Stimulated activated CD8-positive, alpha-beta memory T cell treated with anti-CD3 and anti-CD28 coated beads, Interleukin-7, amount 100 ng/mL, for 1 hour (primary cell): ENCODE data around the gene CDKL1.
"Not testable (repeated sequence)": the region's sequence is repeated elsewhere in the genome, so short reads cannot be mapped to it uniquely, and the experiment has no call there.

Experiments
- DNase-seq, 2 donors: peaks; one replicate each; pipeline ENCODE4 v3.0.0-alpha.2; 2020; ENCODE audit warnings: low read depth in 2 of 2

The CDKL1 gene

DNA sequence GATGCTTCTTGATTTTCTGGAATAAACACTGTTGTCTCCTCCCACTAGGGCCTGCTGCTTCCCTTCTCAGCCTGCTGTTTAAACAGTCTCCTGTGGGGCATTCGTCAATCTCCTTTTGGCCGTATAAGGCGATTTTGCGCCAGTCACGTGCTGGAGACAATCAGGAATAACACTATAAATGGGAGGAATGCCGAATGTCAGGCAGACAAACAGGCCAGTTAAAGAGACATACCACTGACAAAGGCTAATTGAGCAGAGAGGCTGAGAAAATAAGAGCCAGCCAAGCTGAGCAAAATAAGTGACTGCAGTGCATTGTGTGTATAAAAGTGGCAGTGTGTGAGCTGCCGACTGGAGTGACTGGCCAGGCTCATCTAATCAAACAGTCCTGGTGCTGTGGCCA, 61.3 kb downstream of the CDKL1 start:
- DNase-seq: no peak

DNA sequence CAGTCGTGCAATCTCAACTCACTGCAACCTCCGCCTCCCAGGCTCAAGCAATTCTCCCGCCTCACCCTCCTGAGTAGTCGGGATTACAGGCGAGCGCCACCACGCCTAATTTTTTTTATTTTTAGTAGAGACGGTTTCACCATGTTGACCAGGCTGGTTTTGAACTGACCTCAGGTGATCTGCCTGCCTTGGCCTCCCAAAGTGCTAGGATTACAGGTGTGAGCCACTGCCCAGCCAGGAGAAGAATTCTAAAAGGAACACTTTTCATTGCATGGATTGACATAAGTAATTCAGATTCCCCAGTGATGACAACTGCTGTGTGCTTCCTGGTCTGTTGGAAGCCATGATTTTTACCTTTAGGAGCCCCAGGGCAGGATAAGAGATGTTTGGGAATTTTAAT, 62.5 kb downstream of the CDKL1 start:
- DNase-seq: no peak

DNA sequence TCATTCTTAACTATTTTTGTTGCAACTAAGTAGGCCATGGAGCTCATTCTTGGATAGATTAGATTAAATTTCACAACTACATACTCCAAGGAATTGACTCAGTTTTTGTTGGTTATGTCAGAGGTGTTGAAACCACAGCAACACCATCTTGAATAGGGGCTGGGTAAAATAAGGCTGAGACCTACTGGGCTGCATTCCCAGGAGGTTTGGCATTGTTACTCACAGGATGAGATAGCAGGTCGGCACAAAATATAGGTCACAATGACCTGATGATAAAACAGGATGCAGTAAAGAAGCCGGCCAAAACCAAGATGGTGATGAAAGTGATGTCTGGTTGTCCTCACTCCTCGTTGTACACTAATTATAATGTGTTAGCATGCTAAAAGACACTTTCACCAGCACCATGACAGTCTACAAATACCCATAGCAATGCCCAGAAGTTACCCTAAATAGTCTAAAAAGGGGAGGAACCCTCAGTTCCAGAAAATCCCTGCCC, 63.6 kb downstream of the CDKL1 start:
- no peak for DNase-seq

DNA sequence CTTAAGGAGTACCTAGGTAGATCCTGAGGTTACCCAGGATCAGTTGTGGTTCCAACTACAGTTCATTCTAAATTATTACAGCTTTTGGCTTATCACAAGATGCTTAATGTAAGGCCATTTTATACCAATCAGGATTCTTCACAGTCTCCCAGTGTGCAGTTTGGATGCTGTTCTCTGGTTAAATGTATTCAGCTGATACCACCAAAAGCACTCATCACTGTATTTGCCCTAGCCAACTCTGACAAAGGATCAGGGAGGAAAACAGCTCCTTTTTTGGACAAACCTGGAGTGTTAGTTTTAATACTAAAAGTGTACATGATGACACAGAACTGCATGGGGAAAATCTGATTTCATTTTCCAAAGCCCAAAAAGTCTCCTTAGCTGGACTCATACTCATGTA, 65.1 kb downstream of the CDKL1 start:
- no peak for DNase-seq

DNA sequence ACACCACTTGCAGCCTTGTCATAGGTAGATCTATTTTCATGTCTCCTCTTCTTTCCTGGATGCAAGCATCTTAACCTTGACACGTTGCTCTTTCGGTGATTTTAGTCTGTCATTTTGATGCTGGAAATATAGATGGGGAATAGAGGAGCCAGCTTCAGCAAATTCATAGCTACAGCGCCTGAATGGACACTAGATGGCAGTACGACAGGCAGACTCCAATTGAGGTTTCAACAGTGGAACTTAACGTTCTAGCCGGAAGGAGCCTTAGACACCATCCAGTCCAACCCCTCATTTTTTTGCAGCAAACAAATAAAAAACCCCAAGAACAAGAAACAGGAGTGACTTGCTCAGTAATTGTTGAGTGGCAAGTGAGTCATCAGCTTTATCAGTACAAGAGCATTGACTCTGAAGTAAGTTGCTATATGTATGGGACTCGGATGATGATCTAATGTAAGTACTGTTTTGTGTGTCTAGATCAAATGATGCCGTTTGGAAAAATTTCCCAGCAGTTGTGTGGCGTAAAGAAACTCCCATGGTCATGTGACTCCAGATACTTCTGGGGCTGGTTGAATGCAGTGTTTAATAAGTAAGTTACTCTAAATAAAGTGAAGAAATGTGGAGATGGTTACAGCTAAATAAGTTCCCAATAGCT, 75.5 kb downstream of the CDKL1 start:
- DNase-seq: peak; percentile 17 to 41

DNA sequence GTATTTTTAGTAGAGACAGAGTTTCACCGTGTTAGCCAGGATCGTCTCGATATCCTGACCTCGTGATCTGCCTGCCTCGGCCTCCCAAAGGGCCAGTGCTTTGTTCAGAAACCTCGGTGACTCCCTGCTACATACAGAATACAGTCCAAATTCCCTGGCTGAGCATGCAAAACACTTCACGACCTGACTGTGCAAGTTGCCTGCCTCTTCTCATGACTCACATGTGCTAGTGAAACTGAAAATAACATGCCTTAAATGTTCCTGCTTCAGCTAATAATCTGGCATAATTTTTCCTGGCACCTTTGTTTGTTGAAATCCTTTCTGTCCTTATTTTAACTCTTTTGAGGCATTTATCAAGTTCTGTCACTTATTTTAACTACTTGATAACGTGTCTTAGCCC, 76.4 kb downstream of the CDKL1 start:
- no peak for DNase-seq

DNA sequence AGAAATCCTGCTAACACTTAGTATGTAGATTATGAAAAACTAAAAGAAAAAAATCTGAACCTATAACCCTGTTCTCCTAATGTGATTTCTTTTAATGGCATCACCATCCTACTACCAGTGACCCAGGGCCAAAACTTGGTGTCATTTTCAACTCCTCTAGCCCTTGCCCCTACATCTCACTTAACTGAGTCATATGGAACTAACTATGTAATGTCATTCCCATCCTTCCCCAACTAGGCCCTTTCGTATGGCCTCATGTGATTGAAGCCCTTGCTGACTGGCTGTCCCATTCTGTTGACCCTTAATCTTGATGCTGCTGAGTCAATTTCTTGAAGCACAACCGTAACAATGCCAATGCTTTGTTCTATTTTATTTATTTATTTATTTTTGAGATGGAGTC, 77.0 kb downstream of the CDKL1 start:
- DNase-seq: no peak

DNA sequence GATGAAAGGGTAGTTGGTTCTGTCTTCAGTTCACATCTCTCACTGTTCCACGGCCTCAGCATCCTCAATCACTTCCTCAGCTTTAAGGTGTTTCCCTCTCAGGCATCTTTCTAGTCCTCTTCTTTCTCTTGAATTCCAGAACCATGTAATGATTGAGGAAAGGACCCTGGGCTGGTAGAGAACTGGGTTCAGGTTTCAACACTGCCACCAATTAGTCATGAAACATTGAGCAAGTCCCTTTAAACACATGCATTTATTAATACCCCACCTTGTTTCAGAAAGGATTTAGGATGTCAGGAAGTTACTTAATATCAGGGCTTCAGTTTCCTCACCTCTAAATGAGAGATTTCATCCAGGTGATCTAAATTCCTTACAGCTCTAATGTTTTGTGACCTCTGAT, 77.4 kb downstream of the CDKL1 start:
- no peak for DNase-seq

DNA sequence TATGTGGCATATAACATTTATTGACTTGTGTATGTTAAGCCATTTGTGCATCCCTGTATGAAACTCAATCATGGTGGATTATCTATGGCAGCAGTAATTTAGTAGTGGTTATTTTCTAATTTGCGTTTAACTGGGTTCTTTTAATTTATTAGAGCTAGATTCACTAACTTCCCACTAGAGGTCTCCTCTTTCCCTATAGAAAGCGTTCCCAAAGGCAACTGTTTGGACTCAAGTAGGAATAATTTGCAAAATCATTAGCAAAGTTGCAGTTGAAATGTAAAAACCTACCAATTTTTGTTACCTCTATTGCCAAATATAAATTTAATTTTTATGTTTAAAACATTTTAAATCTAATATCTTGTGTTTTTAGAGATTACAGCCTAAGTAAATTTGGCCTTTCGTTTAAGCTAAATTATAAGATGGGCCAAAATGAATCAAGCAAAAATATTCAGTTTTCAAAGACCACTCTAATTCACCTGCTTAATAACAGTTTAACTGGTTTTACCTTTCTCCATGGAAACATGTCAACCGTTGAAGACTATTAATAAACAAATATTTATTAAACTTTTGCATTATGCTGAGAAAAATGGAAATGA, 78.6 kb downstream of the CDKL1 start:
- no peak for DNase-seq

DNA sequence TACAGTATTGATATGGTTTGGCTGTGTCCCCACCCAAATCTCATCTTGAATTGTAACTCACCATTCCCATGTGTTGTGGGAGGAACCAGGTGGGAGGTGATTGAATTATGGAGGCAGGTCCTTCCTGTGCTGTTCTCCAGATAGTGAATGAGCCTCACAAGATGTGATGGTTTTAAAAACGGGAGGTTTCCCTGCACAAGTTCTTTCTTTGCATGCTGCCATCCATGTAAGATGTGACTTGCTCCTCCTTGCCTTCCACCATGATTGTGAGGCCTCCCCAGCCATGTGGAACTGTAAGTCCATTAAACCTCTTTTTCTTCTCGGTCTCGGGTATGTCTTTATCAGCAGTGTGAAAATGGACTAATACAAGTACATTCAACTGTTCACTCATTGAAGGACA, 82.6 kb downstream of the CDKL1 start:
- DNase-seq: not testable (repeated sequence)

DNA sequence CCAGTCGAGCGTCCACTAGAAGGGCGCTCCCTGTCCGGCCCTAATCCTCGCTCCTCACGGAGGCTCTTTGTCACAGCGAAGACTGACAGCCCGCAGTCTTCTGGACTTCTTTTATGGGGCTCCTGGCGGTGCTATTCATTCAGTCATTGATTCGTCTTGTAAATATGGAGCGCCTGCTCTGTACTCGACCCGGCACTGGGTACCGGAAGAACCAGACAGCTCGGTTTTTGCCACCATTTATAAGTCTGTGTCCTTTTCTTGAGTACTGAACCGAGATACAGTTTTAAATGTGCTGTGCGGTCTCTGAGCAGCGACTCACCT, 84.0 kb downstream of the CDKL1 start:
- DNase-seq: no peak

DNA sequence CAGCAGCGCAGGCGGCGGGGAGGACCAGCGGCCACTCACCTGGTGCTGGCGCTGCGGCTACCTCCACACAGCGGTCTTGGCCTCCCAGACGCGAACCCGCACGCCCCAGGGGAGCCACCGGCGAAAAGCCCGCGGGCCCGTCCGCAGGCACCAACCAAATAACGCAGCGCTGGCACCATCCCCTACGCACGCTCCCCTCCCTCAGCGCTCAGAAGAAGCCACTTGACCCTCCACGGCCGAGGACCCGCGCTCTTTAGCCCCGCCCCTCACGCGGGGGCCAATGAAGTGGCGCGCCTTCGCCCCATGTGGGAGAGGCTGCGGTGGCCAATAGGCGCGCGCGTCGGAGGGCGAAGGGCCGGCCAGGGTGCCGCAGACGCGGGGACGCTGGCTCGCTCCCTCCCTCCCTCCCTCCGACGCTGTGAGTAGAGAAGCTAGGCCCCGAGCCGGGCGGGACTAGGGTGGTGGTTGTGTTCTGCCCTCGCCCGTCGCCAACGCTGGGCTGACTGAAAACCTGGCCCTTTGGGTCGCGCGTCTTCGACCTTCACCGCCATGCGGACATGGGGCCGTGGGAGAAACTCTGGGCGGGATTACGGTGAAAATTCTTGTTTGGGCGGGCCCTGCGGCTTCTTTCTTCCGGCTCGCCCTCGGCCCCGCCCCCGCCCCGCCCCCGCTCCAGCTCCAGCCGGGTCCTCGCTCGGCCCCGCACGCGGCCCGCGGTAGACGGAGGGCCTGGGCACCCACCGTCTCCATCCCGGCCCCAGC, 84.5 kb downstream of the CDKL1 start, which contains the start of the genes DMAC2L and L2HGDH:
DMAC2L (plus strand) TSS at position 353 of the 762 bp plus-strand sequence. CDS start 9,164 bp downstream, outside the sequence.
L2HGDH (minus strand) TSS at position 258 of the 762 bp plus-strand sequence; CDS start at position 179, 79 bp downstream.
- peak; percentile 72 to 73 for DNase-seq

DNA sequence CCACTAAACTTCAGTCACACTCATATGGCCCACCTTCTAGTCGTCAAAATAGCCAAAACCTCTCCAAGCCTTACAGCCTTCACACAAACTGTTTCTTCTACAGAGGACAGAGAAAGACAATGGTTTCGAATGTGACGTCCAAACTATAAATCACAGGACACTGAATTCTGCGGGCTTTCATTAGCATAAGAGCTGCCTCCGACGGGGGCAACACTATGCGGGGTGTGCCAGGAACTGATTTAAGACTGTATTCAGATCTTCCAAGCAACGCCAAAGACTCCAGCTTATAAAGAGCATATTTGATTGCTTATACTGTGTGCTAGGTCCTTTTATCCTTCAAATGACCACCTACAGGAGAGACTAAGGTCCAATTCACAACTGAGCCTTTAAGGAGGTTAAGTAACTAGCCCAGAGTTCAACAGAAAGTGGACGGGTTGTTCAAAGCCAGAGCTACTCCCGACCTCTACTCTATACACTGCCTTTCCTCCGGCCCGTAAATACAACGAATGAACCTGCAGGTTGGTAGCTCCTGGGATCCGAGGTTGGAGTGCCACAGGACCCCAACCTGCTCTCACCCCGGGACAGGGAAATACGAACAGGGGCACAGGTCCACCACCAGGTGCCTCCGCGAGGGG, 85.2 kb downstream of the CDKL1 start:
- no peak for DNase-seq

DNA sequence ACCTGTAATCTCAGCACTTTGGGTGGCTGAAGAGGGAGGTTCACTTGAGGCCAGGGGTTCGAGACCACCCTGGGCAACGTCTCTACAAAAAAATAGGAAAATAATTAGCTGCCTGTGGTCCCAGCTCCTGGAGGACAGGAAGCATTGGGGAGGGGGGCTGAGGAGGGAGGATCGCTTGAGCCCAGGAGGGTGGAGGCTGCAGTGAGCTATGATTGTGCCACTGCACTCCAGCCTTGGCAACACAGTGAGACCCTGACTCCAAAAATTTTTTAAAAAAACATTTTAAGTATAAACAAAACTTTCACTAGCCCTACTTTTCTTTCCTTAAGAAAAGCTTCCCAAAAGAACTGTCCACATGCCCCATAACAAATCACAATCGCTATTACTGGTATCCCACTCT, 86.2 kb downstream of the CDKL1 start:
- DNase-seq: no peak

DNA sequence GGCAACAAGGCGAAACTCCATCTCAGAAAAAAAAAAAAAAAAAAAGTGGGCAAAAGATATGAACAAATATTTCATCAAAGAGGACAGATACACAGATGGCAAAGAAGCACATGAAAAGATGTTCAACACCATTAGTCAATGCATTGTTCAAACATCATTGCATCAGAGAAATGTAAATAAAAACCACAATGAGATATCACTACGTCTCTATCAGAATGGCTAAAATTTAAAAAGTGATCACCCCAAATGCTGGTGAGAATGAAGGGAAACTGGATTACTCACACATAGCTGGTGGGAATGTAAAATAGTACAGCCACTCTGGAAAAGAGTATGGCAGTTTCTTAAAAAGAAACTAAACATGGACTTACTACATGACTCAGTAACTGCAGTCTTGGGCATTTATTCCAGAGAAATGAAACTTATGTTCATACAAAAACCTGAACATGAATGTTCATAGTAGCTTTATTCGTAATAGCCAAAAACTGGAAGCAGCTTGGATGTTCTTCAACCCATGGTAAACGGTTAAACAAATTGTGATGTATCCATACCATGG, 88.2 kb downstream of the CDKL1 start:
- DNase-seq: no peak

DNA sequence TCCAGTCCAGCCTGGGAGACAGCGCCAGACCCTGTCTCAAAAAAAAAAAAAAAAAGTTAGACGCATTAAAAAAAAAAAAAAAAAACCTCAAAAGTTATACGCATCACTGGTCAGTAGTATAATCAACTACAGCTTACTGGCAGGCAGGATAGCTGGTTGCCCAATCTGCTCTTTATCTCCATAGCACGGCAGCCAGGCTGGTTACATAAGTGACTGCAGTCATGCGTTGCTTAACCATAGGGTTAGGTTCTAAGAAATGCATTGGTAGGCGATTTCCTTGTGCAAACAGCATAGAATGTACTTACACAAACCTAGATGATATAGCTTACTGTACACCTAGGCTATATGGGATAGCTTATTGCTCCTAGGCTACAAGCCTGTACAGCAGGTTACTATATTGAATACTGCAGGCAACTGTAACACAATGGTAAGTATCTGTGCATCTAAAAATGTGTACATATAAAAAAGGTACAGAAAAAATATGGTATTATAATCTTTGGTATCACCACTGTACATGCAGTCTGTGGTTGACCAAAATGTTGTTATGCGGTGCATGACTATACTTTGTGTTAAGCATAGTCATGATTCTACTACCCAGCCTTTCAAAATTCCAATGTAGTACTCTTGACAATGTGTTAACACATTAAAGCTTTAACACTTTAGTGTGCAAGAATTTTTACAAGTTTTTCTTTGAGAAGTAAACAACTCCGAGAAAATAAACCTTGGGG, 92.8 kb downstream of the CDKL1 start:
- DNase-seq: no peak

DNA sequence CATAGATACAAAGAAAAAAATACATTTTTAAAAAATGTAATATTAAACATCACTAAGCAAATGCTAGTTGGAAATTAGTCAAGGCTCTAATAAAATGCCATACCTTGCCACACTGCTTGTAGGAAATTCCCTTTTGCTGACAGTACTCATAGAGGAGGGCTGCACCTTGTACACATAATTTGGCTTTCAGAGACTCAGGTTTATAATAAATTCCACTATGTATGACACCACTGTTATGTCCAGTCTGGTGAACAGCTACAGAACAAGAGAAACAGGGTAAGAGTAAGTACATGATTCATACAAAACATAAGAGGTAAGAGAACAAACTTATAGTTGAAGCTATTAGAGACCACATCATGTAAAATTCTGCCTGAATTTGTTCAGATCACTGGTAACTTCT, 94.8 kb downstream of the CDKL1 start:
- DNase-seq: no peak

DNA sequence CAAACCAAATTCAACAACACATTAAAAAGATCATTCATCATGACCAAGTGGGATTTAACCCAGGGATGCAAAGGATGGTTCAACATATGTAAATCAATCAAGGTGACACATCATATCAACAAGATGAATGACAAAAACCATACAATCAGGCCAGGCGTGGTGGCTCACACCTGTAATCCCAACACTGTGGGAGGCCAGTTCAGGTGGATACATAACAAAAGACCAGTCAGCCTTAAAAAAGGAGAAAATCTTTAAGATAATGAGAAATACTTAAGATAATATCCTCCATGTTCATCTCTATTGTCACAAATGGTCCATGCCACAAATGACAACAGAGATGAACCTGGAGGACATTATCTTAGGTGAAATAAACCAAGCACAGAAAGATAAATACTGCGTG, 97.1 kb downstream of the CDKL1 start:
- DNase-seq: no peak

DNA sequence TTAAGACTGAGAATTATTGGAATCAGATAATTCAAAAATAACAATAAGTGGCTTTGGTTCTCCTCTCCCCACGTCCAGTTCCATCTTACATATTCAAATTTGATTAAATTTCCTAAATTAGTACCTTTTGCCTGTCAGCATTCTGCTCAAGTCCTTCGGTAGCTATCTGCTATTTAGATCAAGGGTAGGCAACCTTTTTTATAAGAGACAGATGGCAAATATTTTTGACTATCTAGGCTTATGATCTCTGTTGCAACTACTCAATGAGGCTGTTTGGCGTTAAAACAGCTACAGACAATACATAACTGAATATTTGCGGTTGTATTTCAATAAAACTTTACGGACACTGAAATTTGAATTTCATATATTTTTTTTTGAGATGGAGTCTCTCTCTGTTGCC, 106.4 kb downstream of the CDKL1 start:
- DNase-seq: no peak

DNA sequence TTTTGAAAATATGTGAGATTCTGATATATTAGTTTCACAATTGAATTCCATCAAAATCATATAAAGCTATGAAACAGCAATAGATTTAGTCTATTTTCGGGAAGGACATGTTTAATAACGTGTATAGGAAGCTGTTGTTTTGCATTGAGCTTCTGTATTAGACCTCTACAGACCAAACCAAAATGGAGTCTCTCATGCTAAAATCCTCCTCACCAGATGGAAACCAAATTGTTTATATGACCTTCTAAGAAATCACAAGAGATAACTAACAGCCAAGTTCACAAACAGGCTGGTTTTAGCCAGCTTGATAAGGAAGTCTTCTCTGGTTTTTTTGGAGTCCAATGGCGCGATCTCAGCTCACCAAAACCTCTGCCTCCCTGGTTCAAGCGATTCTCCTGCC, 108.5 kb downstream of the CDKL1 start:
- DNase-seq: no peak

DNA sequence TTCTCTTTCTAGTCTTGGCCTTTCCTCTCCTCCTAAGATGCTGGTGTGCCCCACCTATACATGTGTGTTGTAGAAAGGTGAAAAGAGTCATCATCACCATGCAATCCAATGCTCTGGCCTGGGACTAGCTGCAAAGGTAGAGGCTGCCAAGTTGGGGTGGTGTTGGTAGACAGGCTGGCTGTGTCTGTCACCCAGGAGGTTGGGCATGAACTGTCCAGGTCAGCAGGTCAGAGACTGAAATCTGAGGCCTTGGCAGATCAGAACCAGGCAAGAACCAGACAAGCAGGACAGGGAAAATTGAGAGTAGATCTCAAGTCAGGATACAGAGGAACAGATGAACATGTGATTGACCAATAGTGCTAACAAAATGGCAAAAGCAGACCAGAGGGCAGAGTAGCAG, 110.8 kb downstream of the CDKL1 start:
- no peak for DNase-seq
